WTC11 (cell line): ENCODE results near the gene COL18A1. TPM values are rescaled to one million over a fixed set of nuclear protein-coding genes. Genes with fewer than 3 reads are reported as not detected.
A peak's percentile ranks its signal among the peaks of the same experiment; 100 is the strongest.

Experiments used
- ATAC-seq: fragments of 200-7000 bp; cut with Tn5 transposase; 2 replicates; pipeline ENCODE4 v1.10.0; 2021; ENCODE audit warnings: mild to moderate bottlenecking, moderate library complexity
- CTCF ChIA-PET: fragments of 300-600 bp; sonication (Branson Sonifier 250); formaldehyde crosslinking; loops from one replicate; lab custom pipeline; 2021; ENCODE audit warnings: antibody characterized with exemption; lab: Charles Lee
- POLR2A ChIA-PET: fragments of 350-600 bp; sonication (Branson Sonifier 250); formaldehyde crosslinking; loops from one replicate; lab custom pipeline; 2021; ENCODE audit warnings: antibody characterized with exemption; lab: Charles Lee
- DNase-seq: peaks from one replicate; pipeline ENCODE4 v3.0.0; 2021; ENCODE audit warnings: low spot score
- H3K27ac Mint-ChIP-seq: 2 replicates; pipeline ENCODE4 v1.8.0; 2021; ENCODE audit warnings: mixed read lengths
- H3K27me3 Mint-ChIP-seq: 2 replicates; pipeline ENCODE4 v1.8.0; 2021; ENCODE audit warnings: low read depth, mild to moderate bottlenecking, moderate library complexity, mixed read lengths
- H3K36me3 Mint-ChIP-seq: 2 replicates; pipeline ENCODE4 v1.8.0; 2021; ENCODE audit warnings: mixed read lengths
- H3K4me1 Mint-ChIP-seq: 2 replicates; pipeline ENCODE4 v1.8.0; 2022; ENCODE audit warnings: mixed read lengths
- H3K4me3 Mint-ChIP-seq: 2 replicates; pipeline ENCODE4 v1.8.0; 2021; ENCODE audit warnings: mild to moderate bottlenecking, moderate library complexity, mixed read lengths
- H3K9me3 Mint-ChIP-seq: 2 replicates; pipeline ENCODE4 v1.8.0; 2021; ENCODE audit warnings: mixed read lengths
- CREB1 ChIP-seq: sonication (generic); formaldehyde crosslinking; IDR thresholded peaks from 2 replicates; pipeline ENCODE4 v1.8.0; 2023; ENCODE audit warnings: mild to moderate bottlenecking, missing genetic modification reagents
- FOXJ3 ChIP-seq: sonication (generic); formaldehyde crosslinking; IDR thresholded peaks from 2 replicates; pipeline ENCODE4 v1.9.0; 2021; ENCODE audit warnings: missing genetic modification reagents, mild to moderate bottlenecking, borderline replicate concordance
- GABPB1 ChIP-seq: sonication (generic); formaldehyde crosslinking; IDR thresholded peaks from 2 replicates; pipeline ENCODE4 v1.8.1; 2023; ENCODE audit warnings: mild to moderate bottlenecking, missing genetic modification reagents
- IRF2 ChIP-seq: sonication (generic); formaldehyde crosslinking; IDR thresholded peaks from 2 replicates; pipeline ENCODE4 v1.8.0; 2022; ENCODE audit warnings: low read depth, missing genetic modification reagents, borderline replicate concordance
- JAZF1 ChIP-seq: fragments of 250-450 bp; sonication (Bioruptor Pico); IDR thresholded peaks from 2 replicates; pipeline ENCODE4 v1.9.0; 2021; ENCODE audit warnings: moderate library complexity, mild to moderate bottlenecking, inconsistent platforms
- NFATC4 ChIP-seq: fragments of 250-450 bp; sonication (Bioruptor Pico); IDR thresholded peaks from 2 replicates; pipeline ENCODE4 v1.9.0; 2021; ENCODE audit warnings: mild to moderate bottlenecking
- SMAD3 ChIP-seq: sonication (generic); formaldehyde crosslinking; IDR thresholded peaks from 2 replicates; pipeline ENCODE4 v1.8.0; 2022; ENCODE audit warnings: missing genetic modification reagents, mild to moderate bottlenecking, borderline replicate concordance
- SP1 ChIP-seq: sonication (generic); formaldehyde crosslinking; conservative IDR thresholded peaks from 2 replicates; pipeline ENCODE4 v1.8.1; 2022; ENCODE audit warnings: missing genetic modification reagents
- TCF7 ChIP-seq: sonication (generic); formaldehyde crosslinking; IDR thresholded peaks from 2 replicates; pipeline ENCODE4 v1.8.0; 2022; ENCODE audit warnings: mild to moderate bottlenecking, low read depth, missing genetic modification reagents, moderate library complexity
- TP53 ChIP-seq: sonication (generic); formaldehyde crosslinking; IDR thresholded peaks from 2 replicates; pipeline ENCODE4 v1.8.1; 2023; ENCODE audit warnings: mild to moderate bottlenecking, missing genetic modification reagents
- ZBTB21 ChIP-seq: sonication (generic); formaldehyde crosslinking; IDR thresholded peaks from 2 replicates; pipeline ENCODE4 v1.8.1; 2023; ENCODE audit warnings: mild to moderate bottlenecking, missing genetic modification reagents, borderline replicate concordance
- ZNF263 ChIP-seq: sonication (generic); formaldehyde crosslinking; IDR thresholded peaks from 2 replicates; pipeline ENCODE4 v1.8.1; 2022; ENCODE audit warnings: low read depth, mild to moderate bottlenecking, moderate library complexity, missing genetic modification reagents
- total RNA-seq: library from RNA; stranded (reverse); gene quantifications from 3 replicates; pipeline ENCODE4 v1.2.3, GENCODE V29; 2021
- TF ChIP-seq, protein P1 (sequence below): sonication (generic); formaldehyde crosslinking; IDR thresholded peaks from 2 replicates; pipeline ENCODE4 v1.8.0; 2023; ENCODE audit warnings: missing genetic modification reagents, mild to moderate bottlenecking, borderline replicate concordance
- TF ChIP-seq, protein P2 (sequence below): sonication (generic); formaldehyde crosslinking; IDR thresholded peaks from 2 replicates; pipeline ENCODE4 v1.8.1; 2023; ENCODE audit warnings: mild to moderate bottlenecking, missing genetic modification reagents, moderate library complexity
- TF ChIP-seq, protein P3 (sequence below): sonication (generic); formaldehyde crosslinking; IDR thresholded peaks from 2 replicates; pipeline ENCODE4 v1.8.1; 2022; ENCODE audit warnings: mild to moderate bottlenecking, moderate library complexity, missing genetic modification reagents
- TF ChIP-seq, protein P4 (sequence below): sonication (generic); formaldehyde crosslinking; IDR thresholded peaks from 2 replicates; pipeline ENCODE4 v1.8.1; 2023; ENCODE audit warnings: mild to moderate bottlenecking, missing genetic modification reagents, moderate library complexity
- TF ChIP-seq, protein P5 (sequence below): sonication (generic); formaldehyde crosslinking; IDR thresholded peaks from 2 replicates; pipeline ENCODE4 v1.8.0; 2022; ENCODE audit warnings: mild to moderate bottlenecking, missing genetic modification reagents
- TF ChIP-seq, protein P6 (sequence below): fragments of 250-450 bp; sonication (Bioruptor Pico); IDR thresholded peaks from 2 replicates; pipeline ENCODE4 v1.8.0; 2021; ENCODE audit warnings: mild to moderate bottlenecking
- TF ChIP-seq, protein P7 (sequence below): fragments of 250-450 bp; sonication (Bioruptor Pico); conservative IDR thresholded peaks from 2 replicates; pipeline ENCODE4 v1.9.0; 2021; ENCODE audit warnings: mild to moderate bottlenecking
- TF ChIP-seq, protein P8 (sequence below): sonication (generic); formaldehyde crosslinking; IDR thresholded peaks from 2 replicates; pipeline ENCODE4 v1.8.1; 2023; ENCODE audit warnings: mild to moderate bottlenecking, moderate library complexity, missing genetic modification reagents

COL18A1 gene
- total RNA-seq, 1 experiment from 2014 or later: 231 TPM

DNA sequence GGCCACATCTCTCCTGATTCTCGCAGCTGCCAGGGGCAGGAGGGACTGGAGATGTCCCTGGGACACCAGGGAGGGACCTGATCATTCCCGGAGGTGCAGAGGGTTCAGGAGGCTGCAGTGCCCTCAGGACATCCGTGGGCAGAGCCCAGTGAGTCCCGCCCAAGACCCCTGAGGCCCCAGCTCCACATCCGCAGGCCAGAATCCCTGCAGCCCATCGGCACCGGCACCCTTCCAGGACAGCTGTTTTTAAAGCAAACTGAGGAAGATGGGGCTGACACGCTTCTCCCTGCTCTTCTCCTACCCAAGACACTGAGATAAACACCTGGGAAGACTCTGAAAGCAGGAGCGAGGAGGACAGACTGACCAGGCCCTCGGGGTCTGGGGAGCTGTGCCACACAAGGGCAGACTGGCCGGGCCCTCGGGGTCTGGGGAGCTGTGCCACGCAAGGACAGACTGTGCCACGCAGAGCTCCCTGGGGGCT lies 111.7 kb downstream of the COL18A1 start:
- POLR2A ChIA-PET: no interaction called here
- TF ChIP-seq, protein P1, sequence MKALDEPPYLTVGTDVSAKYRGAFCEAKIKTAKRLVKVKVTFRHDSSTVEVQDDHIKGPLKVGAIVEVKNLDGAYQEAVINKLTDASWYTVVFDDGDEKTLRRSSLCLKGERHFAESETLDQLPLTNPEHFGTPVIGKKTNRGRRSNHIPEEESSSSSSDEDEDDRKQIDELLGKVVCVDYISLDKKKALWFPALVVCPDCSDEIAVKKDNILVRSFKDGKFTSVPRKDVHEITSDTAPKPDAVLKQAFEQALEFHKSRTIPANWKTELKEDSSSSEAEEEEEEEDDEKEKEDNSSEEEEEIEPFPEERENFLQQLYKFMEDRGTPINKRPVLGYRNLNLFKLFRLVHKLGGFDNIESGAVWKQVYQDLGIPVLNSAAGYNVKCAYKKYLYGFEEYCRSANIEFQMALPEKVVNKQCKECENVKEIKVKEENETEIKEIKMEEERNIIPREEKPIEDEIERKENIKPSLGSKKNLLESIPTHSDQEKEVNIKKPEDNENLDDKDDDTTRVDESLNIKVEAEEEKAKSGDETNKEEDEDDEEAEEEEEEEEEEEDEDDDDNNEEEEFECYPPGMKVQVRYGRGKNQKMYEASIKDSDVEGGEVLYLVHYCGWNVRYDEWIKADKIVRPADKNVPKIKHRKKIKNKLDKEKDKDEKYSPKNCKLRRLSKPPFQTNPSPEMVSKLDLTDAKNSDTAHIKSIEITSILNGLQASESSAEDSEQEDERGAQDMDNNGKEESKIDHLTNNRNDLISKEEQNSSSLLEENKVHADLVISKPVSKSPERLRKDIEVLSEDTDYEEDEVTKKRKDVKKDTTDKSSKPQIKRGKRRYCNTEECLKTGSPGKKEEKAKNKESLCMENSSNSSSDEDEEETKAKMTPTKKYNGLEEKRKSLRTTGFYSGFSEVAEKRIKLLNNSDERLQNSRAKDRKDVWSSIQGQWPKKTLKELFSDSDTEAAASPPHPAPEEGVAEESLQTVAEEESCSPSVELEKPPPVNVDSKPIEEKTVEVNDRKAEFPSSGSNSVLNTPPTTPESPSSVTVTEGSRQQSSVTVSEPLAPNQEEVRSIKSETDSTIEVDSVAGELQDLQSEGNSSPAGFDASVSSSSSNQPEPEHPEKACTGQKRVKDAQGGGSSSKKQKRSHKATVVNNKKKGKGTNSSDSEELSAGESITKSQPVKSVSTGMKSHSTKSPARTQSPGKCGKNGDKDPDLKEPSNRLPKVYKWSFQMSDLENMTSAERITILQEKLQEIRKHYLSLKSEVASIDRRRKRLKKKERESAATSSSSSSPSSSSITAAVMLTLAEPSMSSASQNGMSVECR (CRISPR knock-in tag): no peak
- TF ChIP-seq, protein P2, sequence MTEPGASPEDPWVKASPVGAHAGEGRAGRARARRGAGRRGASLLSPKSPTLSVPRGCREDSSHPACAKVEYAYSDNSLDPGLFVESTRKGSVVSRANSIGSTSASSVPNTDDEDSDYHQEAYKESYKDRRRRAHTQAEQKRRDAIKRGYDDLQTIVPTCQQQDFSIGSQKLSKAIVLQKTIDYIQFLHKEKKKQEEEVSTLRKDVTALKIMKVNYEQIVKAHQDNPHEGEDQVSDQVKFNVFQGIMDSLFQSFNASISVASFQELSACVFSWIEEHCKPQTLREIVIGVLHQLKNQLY (CRISPR knock-in tag): no peak
- TF ChIP-seq, protein P3, sequence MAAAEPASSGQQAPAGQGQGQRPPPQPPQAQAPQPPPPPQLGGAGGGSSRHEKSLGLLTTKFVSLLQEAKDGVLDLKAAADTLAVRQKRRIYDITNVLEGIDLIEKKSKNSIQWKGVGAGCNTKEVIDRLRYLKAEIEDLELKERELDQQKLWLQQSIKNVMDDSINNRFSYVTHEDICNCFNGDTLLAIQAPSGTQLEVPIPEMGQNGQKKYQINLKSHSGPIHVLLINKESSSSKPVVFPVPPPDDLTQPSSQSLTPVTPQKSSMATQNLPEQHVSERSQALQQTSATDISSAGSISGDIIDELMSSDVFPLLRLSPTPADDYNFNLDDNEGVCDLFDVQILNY: no peak
- TF ChIP-seq ZBTB21 (CRISPR knock-in tag) (no peak), ZNF263 (CRISPR knock-in tag) (no peak), TCF7 (CRISPR knock-in tag) (no peak), TP53 (no peak), FOXJ3 (CRISPR knock-in tag) (no peak), IRF2 (CRISPR knock-in tag) (no peak), CREB1 (CRISPR knock-in tag) (no peak)
- TF ChIP-seq, protein P4, sequence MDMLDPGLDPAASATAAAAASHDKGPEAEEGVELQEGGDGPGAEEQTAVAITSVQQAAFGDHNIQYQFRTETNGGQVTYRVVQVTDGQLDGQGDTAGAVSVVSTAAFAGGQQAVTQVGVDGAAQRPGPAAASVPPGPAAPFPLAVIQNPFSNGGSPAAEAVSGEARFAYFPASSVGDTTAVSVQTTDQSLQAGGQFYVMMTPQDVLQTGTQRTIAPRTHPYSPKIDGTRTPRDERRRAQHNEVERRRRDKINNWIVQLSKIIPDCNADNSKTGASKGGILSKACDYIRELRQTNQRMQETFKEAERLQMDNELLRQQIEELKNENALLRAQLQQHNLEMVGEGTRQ: no peak
- TF ChIP-seq, protein P5, sequence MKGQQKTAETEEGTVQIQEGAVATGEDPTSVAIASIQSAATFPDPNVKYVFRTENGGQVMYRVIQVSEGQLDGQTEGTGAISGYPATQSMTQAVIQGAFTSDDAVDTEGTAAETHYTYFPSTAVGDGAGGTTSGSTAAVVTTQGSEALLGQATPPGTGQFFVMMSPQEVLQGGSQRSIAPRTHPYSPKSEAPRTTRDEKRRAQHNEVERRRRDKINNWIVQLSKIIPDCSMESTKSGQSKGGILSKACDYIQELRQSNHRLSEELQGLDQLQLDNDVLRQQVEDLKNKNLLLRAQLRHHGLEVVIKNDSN (CRISPR knock-in tag): no peak
- TF ChIP-seq, protein P6, sequence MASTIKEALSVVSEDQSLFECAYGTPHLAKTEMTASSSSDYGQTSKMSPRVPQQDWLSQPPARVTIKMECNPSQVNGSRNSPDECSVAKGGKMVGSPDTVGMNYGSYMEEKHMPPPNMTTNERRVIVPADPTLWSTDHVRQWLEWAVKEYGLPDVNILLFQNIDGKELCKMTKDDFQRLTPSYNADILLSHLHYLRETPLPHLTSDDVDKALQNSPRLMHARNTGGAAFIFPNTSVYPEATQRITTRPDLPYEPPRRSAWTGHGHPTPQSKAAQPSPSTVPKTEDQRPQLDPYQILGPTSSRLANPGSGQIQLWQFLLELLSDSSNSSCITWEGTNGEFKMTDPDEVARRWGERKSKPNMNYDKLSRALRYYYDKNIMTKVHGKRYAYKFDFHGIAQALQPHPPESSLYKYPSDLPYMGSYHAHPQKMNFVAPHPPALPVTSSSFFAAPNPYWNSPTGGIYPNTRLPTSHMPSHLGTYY: no peak
- Mint-ChIP-seq H3K27ac (no peak overlapping the region), H3K27me3 (peaks cover 37% of the 10 kb centered on the region), H3K4me3 (no peak overlapping the region), H3K9me3 (peaks cover 40% of the 10 kb centered on the region), H3K4me1 (no peaks in the 10 kb centered on the region), H3K36me3 (peaks cover 44% of the 10 kb centered on the region)
- DNase-seq (no peak), ATAC-seq (no peak)
- CTCF ChIA-PET: interaction anchor here (1.0 to 1.3 kb wide), 3 partner anchors 208 to 227 kb away, joined by 3 to 4 read pairs (median 3); no protein-coding TSS in a partner anchor

DNA sequence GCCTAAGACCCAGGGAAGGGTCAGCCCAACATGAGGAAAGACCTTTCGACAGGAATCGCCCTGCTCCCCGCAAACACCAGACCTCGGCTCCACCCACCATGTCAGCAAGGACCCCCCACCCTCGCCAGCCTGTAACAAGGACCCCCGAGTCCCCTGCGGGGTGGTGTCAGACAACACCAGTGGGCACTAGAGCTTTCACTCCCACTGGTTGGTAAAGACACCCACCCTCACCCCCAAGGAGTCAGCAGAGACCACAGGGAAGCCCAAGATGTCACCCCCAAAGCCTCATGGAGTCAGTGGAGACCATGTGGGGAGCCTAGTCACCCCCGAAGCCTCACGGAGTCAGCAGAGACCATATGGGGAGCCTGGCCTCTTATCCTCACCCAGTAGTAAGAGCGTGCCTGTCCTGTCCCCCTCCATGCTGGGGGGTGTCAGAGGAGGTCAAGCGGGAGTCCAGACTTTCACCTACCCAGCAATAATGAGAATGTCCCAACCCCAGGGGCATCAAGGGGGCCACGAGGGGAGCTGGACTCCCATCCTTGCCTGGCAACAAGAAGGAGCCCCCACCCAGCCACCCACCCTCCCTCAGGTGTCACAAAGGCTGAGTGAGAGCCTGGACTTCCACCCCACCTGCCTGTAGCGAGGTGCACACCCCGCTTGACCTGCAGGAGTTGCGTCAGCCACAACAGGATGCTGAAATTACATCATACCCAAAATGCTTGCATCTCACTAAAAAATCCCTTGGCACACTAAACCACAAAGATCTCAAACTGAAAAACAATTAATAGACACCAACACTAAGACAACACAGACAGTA lies 112.5 kb downstream of the COL18A1 start:
- Mint-ChIP-seq H3K36me3 (peaks cover 51% of the 10 kb centered on the region), H3K27ac (no peak overlapping the region), H3K4me1 (no peaks in the 10 kb centered on the region), H3K9me3 (peaks cover 47% of the 10 kb centered on the region), H3K27me3 (peaks cover 37% of the 10 kb centered on the region), H3K4me3 (no peak overlapping the region)
- POLR2A ChIA-PET: no interaction called here
- ATAC-seq (no peak), DNase-seq (no peak)
- CTCF ChIA-PET: interaction anchor here (1.0 to 1.3 kb wide), 3 partner anchors 209 to 228 kb away, joined by 3 to 4 read pairs (median 3); no protein-coding TSS in a partner anchor
- no peak for TF ChIP-seq SMAD3 (CRISPR knock-in tag)
- no peak for TF ChIP-seq JAZF1 (CRISPR knock-in tag)
- no peak for TF ChIP-seq SP1
- TF ChIP-seq, protein P7, sequence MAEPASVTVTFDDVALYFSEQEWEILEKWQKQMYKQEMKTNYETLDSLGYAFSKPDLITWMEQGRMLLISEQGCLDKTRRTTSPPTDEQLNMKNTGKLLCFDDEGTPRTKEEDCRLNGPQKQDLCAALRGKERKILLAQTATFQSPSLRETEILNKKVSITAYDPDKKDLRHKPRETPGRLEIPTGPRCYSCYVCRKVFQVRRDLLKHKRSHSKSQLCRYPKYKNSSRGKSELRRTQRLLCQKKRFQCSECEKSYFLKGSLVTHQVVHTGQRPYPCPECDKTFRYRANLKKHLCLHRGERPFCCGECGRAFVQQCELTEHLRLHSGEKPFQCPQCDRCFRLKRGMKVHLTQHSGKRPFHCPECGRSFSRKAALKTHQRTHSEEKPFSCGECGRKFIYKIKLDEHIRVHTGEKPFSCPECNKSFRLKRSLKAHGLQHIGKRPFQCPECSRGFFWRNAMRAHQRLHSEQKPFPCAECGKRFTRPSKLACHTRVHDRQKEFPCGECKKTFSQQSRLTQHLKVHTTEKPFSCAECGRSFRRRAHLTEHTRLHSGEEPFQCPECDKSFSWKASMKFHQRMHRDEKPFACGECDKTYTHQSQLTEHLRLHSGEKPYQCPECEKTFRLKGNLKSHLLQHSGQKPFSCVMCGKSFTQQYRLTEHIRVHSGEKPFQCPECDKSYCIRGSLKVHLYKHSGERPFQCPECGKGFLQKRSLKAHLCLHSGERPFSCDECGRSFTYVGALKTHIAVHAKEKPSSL: no peak
- TF ChIP-seq GABPB1 (CRISPR knock-in tag): peak; percentile 94
- TF ChIP-seq, protein P8, sequence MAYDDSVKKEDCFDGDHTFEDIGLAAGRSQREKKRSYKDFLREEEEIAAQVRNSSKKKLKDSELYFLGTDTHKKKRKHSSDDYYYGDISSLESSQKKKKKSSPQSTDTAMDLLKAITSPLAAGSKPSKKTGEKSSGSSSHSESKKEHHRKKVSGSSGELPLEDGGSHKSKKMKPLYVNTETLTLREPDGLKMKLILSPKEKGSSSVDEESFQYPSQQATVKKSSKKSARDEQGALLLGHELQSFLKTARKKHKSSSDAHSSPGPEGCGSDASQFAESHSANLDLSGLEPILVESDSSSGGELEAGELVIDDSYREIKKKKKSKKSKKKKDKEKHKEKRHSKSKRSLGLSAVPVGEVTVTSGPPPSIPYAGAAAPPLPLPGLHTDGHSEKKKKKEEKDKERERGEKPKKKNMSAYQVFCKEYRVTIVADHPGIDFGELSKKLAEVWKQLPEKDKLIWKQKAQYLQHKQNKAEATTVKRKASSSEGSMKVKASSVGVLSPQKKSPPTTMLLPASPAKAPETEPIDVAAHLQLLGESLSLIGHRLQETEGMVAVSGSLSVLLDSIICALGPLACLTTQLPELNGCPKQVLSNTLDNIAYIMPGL (CRISPR knock-in tag): no peak
- no peak for TF ChIP-seq NFATC4
